ENCODE results near the gene MYH10.
"Not testable (repeated sequence)": the region's sequence is repeated elsewhere in the genome, so short reads cannot be mapped to it uniquely, and the experiment has no call there.

The MYH10 gene

GRCh38 chr17:8557176-8557806 is 73.2 kb downstream of the MYH10 start:
- no peak for DNase-seq (ENCODE audit: low read depth in 2 of 3, low spot score in 1 of 3)

- DNase-seq (ENCODE audit: low read depth in 2 of 3, low spot score in 1 of 3), result no peak
These were observed 74.5 kb downstream of the MYH10 start for GRCh38 chr17:8556074-8556473.

- DNase-seq (ENCODE audit: low read depth in 2 of 3, low spot score in 1 of 3), result no peak
These were observed 75.5 kb downstream of the MYH10 start for GRCh38 chr17:8555062-8555461.

GRCh38 chr17:8552577-8553320 is 77.8 kb downstream of the MYH10 start:
- no peak for DNase-seq (ENCODE audit: low read depth in 2 of 3, low spot score in 1 of 3)

GRCh38 chr17:8542599-8543502 is 87.7 kb downstream of the MYH10 start:
- DNase-seq (ENCODE audit: low read depth in 2 of 3, low spot score in 1 of 3), result no peak

GRCh38 chr17:8539976-8540375 is 90.5 kb downstream of the MYH10 start:
- not testable (repeated sequence) for DNase-seq (ENCODE audit: low read depth in 2 of 3, low spot score in 1 of 3)

GRCh38 chr17:8537734-8538133 is 92.8 kb downstream of the MYH10 start:
- DNase-seq (ENCODE audit: low read depth in 2 of 3, low spot score in 1 of 3), result no peak

- DNase-seq (ENCODE audit: low read depth in 2 of 3, low spot score in 1 of 3), result no peak
These were observed 95.9 kb downstream of the MYH10 start for GRCh38 chr17:8534498-8535188.

GRCh38 chr17:8532021-8532420 is 98.5 kb downstream of the MYH10 start:
- DNase-seq (ENCODE audit: low read depth in 2 of 3, low spot score in 1 of 3), result no peak

- DNase-seq (ENCODE audit: low read depth in 2 of 3, low spot score in 1 of 3), result no peak
These were observed 107.9 kb downstream of the MYH10 start for GRCh38 chr17:8522577-8522976.

- DNase-seq (ENCODE audit: low read depth in 2 of 3, low spot score in 1 of 3), result no peak
These were observed 109.5 kb downstream of the MYH10 start for GRCh38 chr17:8520981-8521380.

- no peak for DNase-seq (ENCODE audit: low read depth in 2 of 3, low spot score in 1 of 3)
These were observed 111.7 kb downstream of the MYH10 start for GRCh38 chr17:8518850-8519249.

- no peak for DNase-seq (ENCODE audit: low read depth in 2 of 3, low spot score in 1 of 3)
These were observed 112.2 kb downstream of the MYH10 start for GRCh38 chr17:8518326-8518725.

- no peak for DNase-seq (ENCODE audit: low read depth in 2 of 3, low spot score in 1 of 3)
These were observed 115.7 kb downstream of the MYH10 start for GRCh38 chr17:8514801-8515200.

GRCh38 chr17:8506145-8506544 is 124.4 kb downstream of the MYH10 start:
- DNase-seq (ENCODE audit: low read depth in 2 of 3, low spot score in 1 of 3), result no peak

- DNase-seq (ENCODE audit: low read depth in 2 of 3, low spot score in 1 of 3), result no peak
These were observed 125.9 kb downstream of the MYH10 start for GRCh38 chr17:8504460-8505207.

GRCh38 chr17:8503807-8504206 is 126.7 kb downstream of the MYH10 start:
- DNase-seq (ENCODE audit: low read depth in 2 of 3, low spot score in 1 of 3), result no peak

- no peak for DNase-seq (ENCODE audit: low read depth in 2 of 3, low spot score in 1 of 3)
These were observed 127.2 kb downstream of the MYH10 start for GRCh38 chr17:8503368-8503767.

- DNase-seq (ENCODE audit: low read depth in 2 of 3, low spot score in 1 of 3), result no peak
These were observed 128.4 kb downstream of the MYH10 start for GRCh38 chr17:8502126-8502525.

- no peak for DNase-seq (ENCODE audit: low read depth in 2 of 3, low spot score in 1 of 3)
These were observed 129.9 kb downstream of the MYH10 start for GRCh38 chr17:8500609-8501008.

GRCh38 chr17:8499614-8500013 is 130.9 kb downstream of the MYH10 start:
- DNase-seq (ENCODE audit: low read depth in 2 of 3, low spot score in 1 of 3), result no peak

Measured in stimulated activated CD4-positive, alpha-beta T cell treated with anti-CD3 and anti-CD28 coated beads, Interleukin-12 subunit alpha, Interleukin-12 subunit beta, amount 100 ng/mL, for 48 hours (primary cell).